Embryonic facial prominence (tissue), 1 donor: ENCODE measurements around the gene ZNF804B.

Source experiments
- DNase-seq: peaks from one replicate; pipeline ENCODE4 v3.0.0-alpha.2; 2016; ENCODE audit errors: extremely low spot score

ZNF804B gene

DNA sequence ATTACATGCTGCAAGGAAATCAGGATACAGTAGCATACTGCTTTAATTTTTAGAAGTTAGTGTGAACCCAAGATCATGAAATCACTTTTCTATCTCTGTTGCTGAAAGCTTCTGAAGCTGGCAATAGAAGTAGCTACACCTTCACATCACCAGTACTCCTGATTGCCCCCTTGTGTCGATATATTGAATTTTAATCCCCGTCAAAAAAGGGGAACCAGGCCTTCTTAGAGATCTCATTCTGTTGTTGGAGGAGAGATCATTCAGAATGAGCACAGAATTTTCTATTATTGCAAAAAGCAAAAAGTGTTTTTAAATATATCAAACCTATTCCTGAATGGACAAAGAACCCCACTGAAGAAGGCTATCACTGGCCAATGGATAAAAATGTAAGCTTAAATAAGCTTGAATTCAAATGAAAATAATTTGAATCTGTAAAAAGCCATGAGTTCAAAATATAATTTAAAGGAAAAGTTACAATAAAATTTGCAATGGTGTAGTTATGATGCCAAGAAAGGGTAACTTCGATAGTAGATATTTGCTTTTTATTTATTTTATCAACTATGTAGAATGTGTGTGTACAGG is 75.7 kb downstream of the ZNF804B start:
- DNase-seq = no peak

- DNase-seq = no peak
Measured at GRCh38 chr7:88842201-88842600, 82.7 kb downstream of the ZNF804B start.

GRCh38 chr7:88845091-88845490 is 85.6 kb downstream of the ZNF804B start:
- DNase-seq = no peak

- no peak for DNase-seq
Measured at GRCh38 chr7:88851220-88851619, 91.7 kb downstream of the ZNF804B start.

- no peak for DNase-seq
Measured at GRCh38 chr7:88859288-88859687, 99.8 kb downstream of the ZNF804B start.

- DNase-seq = no peak
Measured at GRCh38 chr7:88866265-88866863, 106.9 kb downstream of the ZNF804B start.

DNA sequence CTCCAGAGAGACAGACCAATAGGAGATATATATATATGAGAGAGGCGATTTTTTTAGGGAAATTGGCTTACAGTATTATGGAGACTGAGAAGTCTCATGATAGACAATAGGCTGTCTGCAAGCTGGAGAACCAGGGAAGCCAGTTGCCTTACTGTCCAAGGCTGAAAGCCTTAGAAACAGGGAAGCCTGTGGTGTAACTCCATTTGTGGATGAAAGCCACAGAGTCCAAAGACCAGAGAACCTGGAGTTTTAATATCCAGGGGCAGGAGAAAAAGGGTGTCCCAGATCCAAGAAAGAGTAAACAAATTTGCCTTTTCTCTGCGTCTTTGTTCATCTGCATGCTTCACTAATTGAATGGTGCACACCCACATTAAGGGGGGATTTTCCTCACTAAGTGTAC is 107.7 kb downstream of the ZNF804B start:
- no peak for DNase-seq

GRCh38 chr7:88868456-88868855 is 109.0 kb downstream of the ZNF804B start:
- no peak for DNase-seq

DNA sequence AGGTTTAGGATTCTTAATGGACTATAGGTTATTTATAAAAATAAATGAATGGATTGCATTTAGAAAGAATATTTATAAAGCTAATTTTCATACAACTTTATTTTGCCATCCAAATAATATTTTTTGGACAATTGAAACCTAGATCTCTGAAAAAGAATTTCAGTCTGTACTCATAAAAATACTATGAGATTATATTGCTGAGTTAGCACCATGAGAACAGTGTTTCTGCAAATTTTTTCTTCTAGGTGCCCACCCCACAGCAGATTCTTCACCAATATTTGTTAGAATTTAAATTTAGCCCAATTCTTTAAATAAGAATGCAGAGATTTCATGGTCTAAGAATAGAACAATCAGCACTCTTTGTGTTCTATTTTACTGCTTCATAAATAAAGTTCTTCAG is 121.6 kb downstream of the ZNF804B start:
- no peak for DNase-seq

DNA sequence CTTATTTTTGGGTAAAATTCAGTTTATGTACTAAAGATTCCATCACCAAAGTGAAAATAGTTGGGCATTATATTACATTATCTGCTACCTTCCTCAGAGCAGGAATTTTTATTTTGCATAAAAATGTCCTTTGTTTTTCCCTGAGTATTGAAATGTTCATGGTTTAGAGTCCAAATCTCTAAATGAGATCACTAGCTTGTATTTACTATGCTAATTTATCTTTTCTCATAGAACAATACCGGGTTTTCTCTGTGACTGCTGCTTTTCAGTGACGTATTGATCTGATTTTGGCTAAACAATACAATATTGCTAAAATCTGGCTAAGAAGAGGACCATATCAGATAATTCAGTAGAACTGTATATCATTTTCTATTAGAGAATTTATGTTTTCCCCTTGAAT is 125.6 kb downstream of the ZNF804B start:
- DNase-seq = no peak

DNA sequence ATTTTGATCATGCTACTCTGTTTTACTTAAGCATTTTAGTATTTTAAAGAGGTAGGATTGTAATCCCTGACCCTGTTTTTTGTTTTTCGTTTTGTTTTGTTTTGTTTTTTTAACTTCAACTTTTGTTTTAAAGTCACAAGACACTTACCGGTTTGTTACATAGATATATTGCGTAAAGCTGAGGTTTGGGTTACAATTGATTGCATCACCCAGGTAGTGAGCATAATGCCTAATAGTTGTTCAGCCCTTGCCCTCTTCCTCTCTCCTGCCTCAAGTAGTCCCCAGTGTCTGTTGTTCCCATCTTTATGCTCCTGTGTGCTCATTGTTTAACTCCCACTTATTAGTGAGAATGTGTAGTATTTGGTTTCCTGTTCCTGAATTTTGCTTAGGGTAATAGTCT is 129.2 kb downstream of the ZNF804B start:
- no peak for DNase-seq

DNA sequence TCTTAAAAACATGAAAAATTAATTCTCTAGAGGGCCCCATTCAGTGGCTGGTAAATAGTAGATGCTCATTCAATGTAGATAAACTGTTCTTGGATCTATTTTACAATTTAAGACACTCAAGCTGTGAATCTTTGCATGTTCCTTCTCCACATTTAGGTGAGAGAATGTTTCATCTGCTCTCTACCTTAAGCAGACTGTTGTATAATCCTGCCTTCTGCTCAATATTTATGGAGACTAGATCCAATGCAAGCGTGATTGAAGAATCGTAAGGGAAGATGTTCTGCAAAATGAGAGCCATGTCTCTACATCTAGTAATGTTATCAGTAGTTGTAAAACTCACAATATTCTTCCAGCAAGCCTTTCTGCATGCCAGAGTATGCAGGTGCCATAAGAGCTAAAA is 151.0 kb downstream of the ZNF804B start:
- DNase-seq = no peak

GRCh38 chr7:88912852-88913251 is 153.4 kb downstream of the ZNF804B start:
- DNase-seq = no peak

DNA sequence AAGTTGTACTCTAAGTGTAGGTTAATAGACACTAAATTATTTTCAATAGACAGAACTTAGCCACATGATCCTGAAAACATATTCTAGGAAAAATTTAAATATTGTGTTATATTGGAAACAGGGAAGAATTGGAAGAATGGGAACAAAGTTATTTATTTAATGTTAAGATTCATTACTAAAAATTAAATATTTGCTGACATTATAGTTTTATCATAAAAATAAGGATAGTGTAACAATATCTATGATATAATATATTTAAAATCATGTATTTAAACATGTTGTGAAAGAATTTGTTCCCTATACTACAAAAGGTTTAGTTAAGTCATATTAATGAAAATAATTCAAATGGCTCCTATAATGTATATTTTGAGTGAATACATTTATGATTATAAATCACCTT is 156.1 kb downstream of the ZNF804B start:
- no peak for DNase-seq

- DNase-seq = no peak
Measured at GRCh38 chr7:88919478-88920131, 160.1 kb downstream of the ZNF804B start.

GRCh38 chr7:88922944-88923343 is 163.4 kb downstream of the ZNF804B start:
- no peak for DNase-seq

- DNase-seq = no peak
Measured at GRCh38 chr7:88928276-88928675, 168.8 kb downstream of the ZNF804B start.

GRCh38 chr7:88929719-88930118 is 170.2 kb downstream of the ZNF804B start:
- DNase-seq = no peak

GRCh38 chr7:88933285-88933684 is 173.8 kb downstream of the ZNF804B start:
- DNase-seq = no peak

DNA sequence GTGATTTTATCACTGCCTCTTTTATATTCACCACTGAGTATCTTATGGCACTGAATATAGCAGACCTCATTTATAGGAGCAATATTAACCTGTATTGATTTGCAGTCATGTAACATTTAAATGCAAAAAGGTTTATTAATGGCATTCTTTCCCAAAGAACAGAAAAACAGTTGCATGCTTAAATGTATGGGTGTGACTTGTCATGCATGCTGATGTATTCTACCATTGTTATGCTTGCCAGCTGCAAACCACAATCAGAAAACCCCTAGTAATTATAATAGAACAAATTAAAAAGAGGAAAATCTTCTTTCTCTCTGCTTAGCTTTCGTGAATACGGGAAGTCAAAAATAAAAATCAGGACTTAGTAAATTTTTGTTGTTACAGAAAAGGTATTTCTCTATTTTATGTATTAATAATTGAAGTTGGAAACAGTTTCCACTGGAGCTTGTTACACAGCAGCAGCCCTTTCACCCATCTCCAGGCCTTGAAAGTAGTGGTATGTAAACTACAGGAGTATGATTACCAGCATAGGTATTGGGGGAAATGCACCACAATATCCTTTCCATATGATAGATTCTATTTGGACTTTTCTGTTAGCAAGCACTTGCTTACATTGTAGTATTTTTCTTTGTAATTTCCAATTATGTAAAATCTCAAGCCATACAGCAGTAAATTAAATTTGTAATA is 183.5 kb downstream of the ZNF804B start:
- no peak for DNase-seq

DNA sequence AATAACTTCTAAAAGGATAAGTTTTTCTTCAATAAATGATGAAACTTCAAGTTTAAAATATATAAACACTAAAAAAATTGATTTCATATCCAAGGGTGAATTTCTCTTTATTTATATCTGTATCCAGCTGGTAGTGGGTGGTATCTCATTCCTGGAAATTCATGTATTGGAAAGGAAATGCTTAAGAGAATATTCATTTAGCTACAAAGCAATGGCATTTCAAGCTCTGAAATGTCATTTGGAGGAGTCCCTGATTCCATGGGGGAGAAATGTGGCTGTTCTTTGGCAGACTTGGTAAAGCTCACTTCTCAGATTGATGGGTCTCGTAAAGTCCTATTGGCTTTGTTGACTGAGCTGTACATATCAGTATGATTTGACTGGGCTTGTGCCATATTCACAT is 192.3 kb downstream of the ZNF804B start:
- no peak for DNase-seq

DNA sequence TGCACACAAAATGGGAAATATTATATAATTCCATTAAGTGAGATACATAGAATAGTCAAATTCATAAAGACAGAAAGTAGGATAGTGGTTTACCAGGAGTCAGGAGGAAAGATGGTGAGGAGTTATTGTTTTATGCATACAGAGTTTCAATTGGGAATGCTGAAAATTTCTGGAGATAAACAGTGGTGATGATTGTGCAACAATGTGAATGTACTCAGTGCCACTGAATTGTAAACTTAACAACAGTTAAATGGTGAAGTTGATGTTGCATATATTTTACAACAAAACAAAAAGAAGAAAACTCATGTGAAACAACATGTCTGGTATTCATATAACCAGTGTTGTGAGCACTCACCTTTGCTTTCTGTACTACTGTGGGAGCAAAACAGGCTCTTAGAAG is 204.9 kb downstream of the ZNF804B start:
- no peak for DNase-seq

DNA sequence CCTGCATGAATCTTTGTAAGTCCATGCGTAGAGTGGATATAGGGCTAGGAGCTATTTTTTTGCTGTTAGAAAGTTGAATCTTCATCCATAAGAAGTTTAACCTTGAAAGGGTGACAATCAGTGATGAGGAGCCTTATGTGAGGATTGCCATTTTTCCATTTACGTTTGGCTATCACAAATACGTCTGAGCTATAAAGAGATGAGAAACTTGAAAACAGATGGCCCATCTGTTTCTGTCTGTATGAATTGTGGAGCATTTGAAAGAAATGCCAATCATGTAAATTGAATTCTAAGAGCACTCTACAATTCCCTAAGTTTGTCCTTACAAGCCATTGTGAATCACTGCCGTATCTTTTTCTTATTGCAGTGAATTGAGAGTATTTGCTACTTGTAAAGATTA is 205.9 kb downstream of the ZNF804B start:
- no peak for DNase-seq
